ENCODE data around the gene NEGR1.

Gene NEGR1

GRCh38 chr1:72278461-72278860 lies 3.9 kb downstream of the NEGR1 start:
- Histone ChIP-seq H3K9me3 (ENCODE audit: insufficient read depth, low read length) (no peaks in the 10 kb centered on the region), H3K9ac (ENCODE audit: low read length) (no peak overlapping the region), H3K4me3 (ENCODE audit: low read length) (no peak overlapping the region), H3K4me1 (ENCODE audit: low read length) (peaks cover 18% of the 10 kb centered on the region), H4K20me1 (ENCODE audit: insufficient read depth, low read length) (no peaks in the 10 kb centered on the region), H3K36me3 (replicated peaks; ENCODE audit: low read depth, low read length) (no peaks in the 10 kb centered on the region), H3K27ac (ENCODE audit: low read length) (no peak overlapping the region), H2AFZ (ENCODE audit: low read depth, low read length) (no peak overlapping the region), H3K79me2 (ENCODE audit: low read length) (no peaks in the 10 kb centered on the region), H3K4me2 (ENCODE audit: low read length) (no peak overlapping the region), H3K27me3 (ENCODE audit: low read depth, low read length) (no peaks in the 10 kb centered on the region)
- TF ChIP-seq CTCF (IDR thresholded peaks at IDR 0.05; ENCODE audit: low read depth, low read length) (no peak), EZH2phosphoT487 (IDR thresholded peaks at IDR 0.05; ENCODE audit: low read depth) (no peak)

- Histone ChIP-seq H3K79me2 (ENCODE audit: low read length) (no peaks in the 10 kb centered on the region), H3K4me3 (ENCODE audit: low read length) (no peak overlapping the region), H3K27me3 (ENCODE audit: low read depth, low read length) (no peaks in the 10 kb centered on the region), H3K9me3 (ENCODE audit: insufficient read depth, low read length) (no peaks in the 10 kb centered on the region), H3K27ac (ENCODE audit: low read length) (no peak overlapping the region), H3K9ac (ENCODE audit: low read length) (no peak overlapping the region), H3K4me1 (ENCODE audit: low read length) (no peaks in the 10 kb centered on the region), H4K20me1 (ENCODE audit: insufficient read depth, low read length) (no peaks in the 10 kb centered on the region), H3K4me2 (ENCODE audit: low read length) (no peak overlapping the region), H2AFZ (ENCODE audit: low read depth, low read length) (no peak overlapping the region), H3K36me3 (replicated peaks; ENCODE audit: low read depth, low read length) (no peaks in the 10 kb centered on the region)
- no peak for TF ChIP-seq CTCF (IDR thresholded peaks at IDR 0.05; ENCODE audit: low read depth, low read length)
- TF ChIP-seq EZH2phosphoT487 (IDR thresholded peaks at IDR 0.05; ENCODE audit: low read depth): no peak
Measured at GRCh38 chr1:72271555-72272085, 10.7 kb downstream of the NEGR1 start.

- no peaks in the 10 kb centered on the region for H3K36me3 ChIP-seq (replicated peaks; ENCODE audit: low read depth, low read length)
Measured at GRCh38 chr1:72262735-72263134, 19.6 kb downstream of the NEGR1 start.

GRCh38 chr1:72253132-72253531 lies 29.2 kb downstream of the NEGR1 start:
- H2AFZ ChIP-seq (ENCODE audit: low read depth, low read length): no peak overlapping the region
- no peak overlapping the region for H3K27ac ChIP-seq (ENCODE audit: low read length)
- no peak overlapping the region for H3K9ac ChIP-seq (ENCODE audit: low read length)
- H3K4me2 ChIP-seq (ENCODE audit: low read length): no peak overlapping the region
- TF ChIP-seq CTCF (IDR thresholded peaks at IDR 0.05; ENCODE audit: low read depth, low read length) (no peak), EZH2phosphoT487 (IDR thresholded peaks at IDR 0.05; ENCODE audit: low read depth) (no peak)
- no peaks in the 10 kb centered on the region for H3K27me3 ChIP-seq (ENCODE audit: low read depth, low read length)
- no peaks in the 10 kb centered on the region for H3K79me2 ChIP-seq (ENCODE audit: low read length)
- H3K36me3 ChIP-seq (replicated peaks; ENCODE audit: low read depth, low read length): no peaks in the 10 kb centered on the region
- no peaks in the 10 kb centered on the region for H4K20me1 ChIP-seq (ENCODE audit: insufficient read depth, low read length)
- H3K9me3 ChIP-seq (ENCODE audit: insufficient read depth, low read length): no peaks in the 10 kb centered on the region
- no peak overlapping the region for H3K4me3 ChIP-seq (ENCODE audit: low read length)
- no peaks in the 10 kb centered on the region for H3K4me1 ChIP-seq (ENCODE audit: low read length)

More at GRCh38 chr1:72262735-72263134, 19.6 kb downstream of the NEGR1 start:
- Histone ChIP-seq H3K4me1 (ENCODE audit: low read length) (no peaks in the 10 kb centered on the region), H3K9me3 (ENCODE audit: insufficient read depth, low read length) (no peaks in the 10 kb centered on the region), H3K27ac (ENCODE audit: low read length) (no peak overlapping the region), H3K4me2 (ENCODE audit: low read length) (no peak overlapping the region), H3K27me3 (ENCODE audit: low read depth, low read length) (no peaks in the 10 kb centered on the region), H4K20me1 (ENCODE audit: insufficient read depth, low read length) (no peaks in the 10 kb centered on the region), H3K4me3 (ENCODE audit: low read length) (no peak overlapping the region), H3K79me2 (ENCODE audit: low read length) (no peaks in the 10 kb centered on the region), H2AFZ (ENCODE audit: low read depth, low read length) (no peak overlapping the region), H3K9ac (ENCODE audit: low read length) (no peak overlapping the region)
- no peak for TF ChIP-seq CTCF (IDR thresholded peaks at IDR 0.05; ENCODE audit: low read depth, low read length)
- TF ChIP-seq EZH2phosphoT487 (IDR thresholded peaks at IDR 0.05; ENCODE audit: low read depth): no peak
